MM.1S (cell line): ENCODE data around the gene NEK8.

Experiments used
- DNase-seq: peaks from one replicate; pipeline ENCODE4 v3.0.0-alpha.2; 2015
- H2AFZ ChIP-seq: fragments of 300-600 bp; sonication (generic); 2 replicates; pipeline ENCODE4 v1.6.0; 2016; ENCODE audit warnings: antibody characterized with exemption, low read length
- H3F3A ChIP-seq: fragments of 300-600 bp; sonication (generic); 2 replicates; pipeline ENCODE4 v1.6.1; 2016; ENCODE audit warnings: mild to moderate bottlenecking, antibody characterized with exemption, low read length, moderate library complexity, mixed read lengths; ENCODE audit not compliant: insufficient read depth
- H3K27ac ChIP-seq: fragments of 300-600 bp; sonication (generic); 2 replicates; pipeline ENCODE4 v1.5.1; 2016; ENCODE audit warnings: mild to moderate bottlenecking, low read length
- H3K27me3 ChIP-seq: fragments of 300-600 bp; sonication (generic); replicated peaks from 2 replicates; pipeline ENCODE4 v1.6.0; 2016; ENCODE audit warnings: low read length; ENCODE audit not compliant: insufficient read depth
- H3K36me3 ChIP-seq: fragments of 300-600 bp; sonication (generic); replicated peaks from 2 replicates; pipeline ENCODE4 v1.6.1; 2016; ENCODE audit warnings: mild to moderate bottlenecking, low read length, mixed read lengths; ENCODE audit not compliant: insufficient read depth
- H3K4me1 ChIP-seq: fragments of 300-600 bp; sonication (generic); 2 replicates; pipeline ENCODE4 v1.6.1; 2016; ENCODE audit warnings: low read length, mixed read lengths
- H3K4me2 ChIP-seq: fragments of 300-600 bp; sonication (generic); 2 replicates; pipeline ENCODE4 v1.6.0; 2016; ENCODE audit warnings: low read depth, low read length
- H3K4me3 ChIP-seq: fragments of 300-600 bp; sonication (generic); 2 replicates; pipeline ENCODE4 v1.5.1; 2016; ENCODE audit warnings: low read length, mixed read lengths
- H3K79me2 ChIP-seq: fragments of 300-600 bp; sonication (generic); 2 replicates; pipeline ENCODE4 v1.6.1; 2016; ENCODE audit warnings: mixed run types, low read length, mixed read lengths
- H3K9ac ChIP-seq: fragments of 300-600 bp; sonication (generic); 2 replicates; pipeline ENCODE4 v1.6.1; 2016; ENCODE audit warnings: low read length, mixed read lengths
- H3K9me2 ChIP-seq: fragments of 300-600 bp; sonication (generic); replicated peaks from 2 replicates; pipeline ENCODE4 v1.6.1; 2016; ENCODE audit warnings: mild to moderate bottlenecking, low read length, mixed read lengths; ENCODE audit not compliant: insufficient read depth
- H3K9me3 ChIP-seq: fragments of 300-600 bp; sonication (generic); replicated peaks from 2 replicates; pipeline ENCODE4 v1.6.1; 2016; ENCODE audit warnings: mild to moderate bottlenecking, low read length, mixed read lengths; ENCODE audit not compliant: insufficient read depth
- H4K20me1 ChIP-seq: fragments of 300-600 bp; sonication (generic); 2 replicates; pipeline ENCODE4 v1.6.1; 2016; ENCODE audit warnings: mild to moderate bottlenecking, low read length, moderate library complexity, mixed read lengths; ENCODE audit not compliant: insufficient read depth
- EZH2 ChIP-seq: fragments of 300-600 bp; sonication (generic); optimal IDR thresholded peaks from 2 replicates; pipeline ENCODE3; 2017; ENCODE audit warnings: low read depth, mild to moderate bottlenecking, antibody characterized with exemption, low read length, mixed read lengths
- EZH2phosphoT487 ChIP-seq: fragments of 300-600 bp; sonication (generic); IDR thresholded peaks from 2 replicates; pipeline ENCODE4 v1.6.1; 2018; ENCODE audit warnings: antibody characterized with exemption, low read length
- TF ChIP-seq, protein P1 (sequence below): fragments of 300-600 bp; sonication (generic); IDR thresholded peaks from 2 replicates; pipeline ENCODE4 v1.5.1; 2016; ENCODE audit warnings: antibody characterized with exemption, low read length, mixed read lengths

The NEK8 gene

DNA sequence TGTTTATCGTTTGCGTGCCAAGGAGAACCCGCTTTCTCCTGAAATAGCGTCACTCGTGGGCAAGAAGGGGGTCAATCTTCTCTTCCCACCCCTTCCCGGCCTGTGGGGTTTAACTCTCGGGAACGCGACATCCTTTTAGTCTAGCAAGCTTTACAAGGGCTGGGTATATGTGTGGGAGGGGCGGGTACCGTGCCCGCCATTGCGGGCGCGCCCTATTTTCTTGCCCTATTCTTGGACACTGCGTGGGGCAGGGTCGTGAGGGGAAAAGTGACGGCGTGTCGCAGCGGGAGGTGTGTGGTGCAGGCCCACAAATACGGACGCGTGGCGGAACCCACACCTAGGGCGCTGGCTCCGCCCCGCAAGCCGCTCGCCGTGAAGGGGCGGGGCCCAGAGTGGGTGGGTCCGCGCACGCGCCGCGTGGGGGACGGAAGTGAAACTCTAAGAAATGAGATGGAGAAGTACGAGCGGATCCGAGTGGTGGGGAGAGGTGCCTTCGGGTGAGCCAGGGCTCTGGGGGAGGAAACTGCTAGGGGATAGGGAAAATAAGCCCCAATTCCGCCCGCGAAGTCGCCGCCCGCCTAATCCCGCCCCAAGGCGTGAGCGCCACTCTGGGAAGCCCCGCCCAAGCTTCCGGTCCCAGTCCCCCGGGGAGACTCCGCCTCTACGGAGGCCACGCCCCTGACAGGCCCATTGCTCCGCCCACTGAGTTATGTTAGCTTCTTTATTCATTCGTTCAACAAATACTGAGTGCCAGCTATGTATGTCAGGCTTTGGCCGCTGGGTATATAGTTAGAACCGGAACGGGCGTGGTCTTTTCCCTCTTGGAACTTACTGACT is at the start of gene NEK8:
Gene NEK8, plus strand, starts transcription at position 425 of the 837 bp plus-strand sequence. Its CDS starts 26 bp downstream, at position 451.
- peaks cover 47% of the 10 kb centered on the region for H3F3A ChIP-seq
- no peaks in the 10 kb centered on the region for H3K27me3 ChIP-seq
- no peaks in the 10 kb centered on the region for H3K9me2 ChIP-seq
- H3K27ac ChIP-seq = peak within 1 kb of the TSS; percentile 98
- peak within 1 kb of the TSS; percentile 87 for H3K9ac ChIP-seq
- 0 out of 2 replicates have a peak, but pooled peaks cover under 1% of the 10 kb centered on the region for H3K79me2 ChIP-seq
- 0 out of 2 replicates have a peak, but pooled peaks cover 4% of the 10 kb centered on the region for H4K20me1 ChIP-seq
- peaks cover 4% of the 10 kb centered on the region; the same call in 1 of the 2 replicates for H3K4me1 ChIP-seq
- peak within 1 kb of the TSS; percentile 76 for H2AFZ ChIP-seq
- peak within 1 kb of the TSS; percentile 79 for H3K4me3 ChIP-seq
- 0 out of 2 replicates have a peak, but pooled peaks cover 4% of the 10 kb centered on the region for H3K36me3 ChIP-seq
- DNase-seq = peak; percentile 92
- H3K4me2 ChIP-seq = peak within 1 kb of the TSS; percentile 99
- no peaks in the 10 kb centered on the region for H3K9me3 ChIP-seq
- TF ChIP-seq EZH2 (no peak), EZH2phosphoT487 (no peak)
- TF ChIP-seq, protein P1, sequence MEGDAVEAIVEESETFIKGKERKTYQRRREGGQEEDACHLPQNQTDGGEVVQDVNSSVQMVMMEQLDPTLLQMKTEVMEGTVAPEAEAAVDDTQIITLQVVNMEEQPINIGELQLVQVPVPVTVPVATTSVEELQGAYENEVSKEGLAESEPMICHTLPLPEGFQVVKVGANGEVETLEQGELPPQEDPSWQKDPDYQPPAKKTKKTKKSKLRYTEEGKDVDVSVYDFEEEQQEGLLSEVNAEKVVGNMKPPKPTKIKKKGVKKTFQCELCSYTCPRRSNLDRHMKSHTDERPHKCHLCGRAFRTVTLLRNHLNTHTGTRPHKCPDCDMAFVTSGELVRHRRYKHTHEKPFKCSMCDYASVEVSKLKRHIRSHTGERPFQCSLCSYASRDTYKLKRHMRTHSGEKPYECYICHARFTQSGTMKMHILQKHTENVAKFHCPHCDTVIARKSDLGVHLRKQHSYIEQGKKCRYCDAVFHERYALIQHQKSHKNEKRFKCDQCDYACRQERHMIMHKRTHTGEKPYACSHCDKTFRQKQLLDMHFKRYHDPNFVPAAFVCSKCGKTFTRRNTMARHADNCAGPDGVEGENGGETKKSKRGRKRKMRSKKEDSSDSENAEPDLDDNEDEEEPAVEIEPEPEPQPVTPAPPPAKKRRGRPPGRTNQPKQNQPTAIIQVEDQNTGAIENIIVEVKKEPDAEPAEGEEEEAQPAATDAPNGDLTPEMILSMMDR = no peak

DNA sequence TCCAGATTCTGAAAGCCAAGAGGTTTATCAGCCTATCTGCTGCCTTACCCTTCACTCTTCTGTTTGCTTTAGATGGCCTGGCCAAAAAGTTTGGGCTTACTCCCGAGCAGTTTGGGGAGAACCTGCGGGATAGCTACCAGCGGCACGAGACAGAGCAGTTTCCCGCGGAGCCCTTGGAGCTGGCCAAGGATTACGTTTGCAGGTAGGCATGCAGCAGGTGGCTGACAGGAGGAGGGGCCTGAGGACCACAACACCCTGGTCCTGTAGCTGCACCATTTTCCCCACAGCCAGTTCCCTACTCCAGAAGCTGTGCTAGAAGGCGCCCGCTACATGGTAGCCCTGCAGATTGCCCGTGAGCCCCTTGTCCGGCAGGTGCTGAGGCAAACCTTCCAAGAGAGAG is 45.9 kb upstream of the NEK8 start:
- Histone ChIP-seq H3K4me2 (no peak overlapping the region), H3F3A (no peaks in the 10 kb centered on the region), H2AFZ (no peak overlapping the region), H3K9me2 (no peaks in the 10 kb centered on the region), H3K36me3 (peaks cover 14% of the 10 kb centered on the region), H3K4me3 (no peak overlapping the region), H3K79me2 (no peaks in the 10 kb centered on the region), H3K4me1 (no peaks in the 10 kb centered on the region), H3K9ac (no peak overlapping the region), H3K27ac (no peak overlapping the region), H3K9me3 (no peaks in the 10 kb centered on the region), H4K20me1 (no peaks in the 10 kb centered on the region), H3K27me3 (no peaks in the 10 kb centered on the region)
- TF ChIP-seq, protein P1 = no peak
- TF ChIP-seq EZH2phosphoT487 = no peak
- no peak for TF ChIP-seq EZH2
- DNase-seq = no peak

DNA sequence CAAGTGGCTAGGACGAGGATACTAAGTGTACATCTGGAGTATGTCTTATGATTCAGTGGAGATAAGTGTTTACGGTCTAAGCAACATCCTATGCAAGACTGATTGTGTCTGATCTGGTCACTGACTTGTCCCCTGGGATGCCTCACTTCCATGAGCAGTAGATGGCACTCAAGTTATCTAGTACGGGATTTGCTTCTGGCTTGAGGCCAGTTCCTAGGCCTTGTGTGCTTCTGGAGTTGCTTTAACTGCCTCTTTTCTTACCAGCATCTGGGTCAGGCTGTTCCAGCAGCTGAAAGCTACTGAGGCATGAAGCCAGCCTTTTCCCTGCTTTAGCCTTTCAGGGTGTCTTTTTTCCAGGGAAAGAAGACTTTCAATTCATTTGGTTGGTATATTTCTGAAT is 43.6 kb upstream of the NEK8 start:
- Histone ChIP-seq H3K27me3 (no peaks in the 10 kb centered on the region), H3F3A (no peaks in the 10 kb centered on the region), H2AFZ (no peak overlapping the region), H3K27ac (no peak overlapping the region), H3K4me3 (no peak overlapping the region), H3K9me3 (no peaks in the 10 kb centered on the region), H3K9ac (no peak overlapping the region), H3K36me3 (peaks cover 29% of the 10 kb centered on the region), H3K4me2 (no peak overlapping the region), H3K79me2 (no peaks in the 10 kb centered on the region), H4K20me1 (no peaks in the 10 kb centered on the region), H3K4me1 (no peaks in the 10 kb centered on the region), H3K9me2 (no peaks in the 10 kb centered on the region)
- no peak for DNase-seq
- no peak for TF ChIP-seq EZH2phosphoT487
- TF ChIP-seq, protein P1 = no peak
- no peak for TF ChIP-seq EZH2
